Lower lobe of right lung (tissue), 2 donors: Measurements from ENCODE around the gene PTPRG. TPM values are rescaled to one million over a fixed set of nuclear protein-coding genes. Genes with fewer than 3 reads are reported as not detected.
A peak's percentile ranks its signal among the peaks of the same experiment; 100 is the strongest.

Source experiments
- ATAC-seq, 2 donors: fragments of 200-7000 bp; cut with Tn5 transposase; one replicate each; pipeline ENCODE4 v1.9.1; 2020 to 2022; ENCODE audit warnings: mild to moderate bottlenecking in 2 of 2, moderate library complexity in 2 of 2
- DNase-seq: peaks from one replicate; pipeline ENCODE4 v3.0.0-alpha.2; 2020
- H3K27ac ChIP-seq: fragments of 200-600 bp; one replicate; pipeline ENCODE4 v1.8.0; 2022
- H3K27me3 ChIP-seq: fragments of 200-600 bp; one replicate; pipeline ENCODE4 v1.8.0; 2022; ENCODE audit warnings: low read depth
- H3K36me3 ChIP-seq: fragments of 200-600 bp; one replicate; pipeline ENCODE4 v1.8.0; 2022; ENCODE audit warnings: mild to moderate bottlenecking
- H3K4me1 ChIP-seq: fragments of 200-600 bp; one replicate; pipeline ENCODE4 v1.8.0; 2022
- H3K4me3 ChIP-seq: fragments of 200-600 bp; one replicate; pipeline ENCODE4 v1.8.0; 2022; ENCODE audit warnings: mild to moderate bottlenecking
- H3K9me3 ChIP-seq: fragments of 200-600 bp; one replicate; pipeline ENCODE4 v1.8.0; 2022
- intact Hi-C: fragments of 100-400 bp; cut with DNase I; formaldehyde crosslinking; loops from one replicate; pipeline ENCODE4 v1.11.0; 2022
- total RNA-seq: library from RNA; stranded (reverse); fragmentation: NEBNext Ultra II Directional; extraction: Animal tissue kit (Norgen Biotek cat#: 25700); gene quantifications from one replicate; pipeline ENCODE4 v1.2.1, GENCODE V29; 2021
- TF ChIP-seq, protein P1 (sequence below): fragments of 200-600 bp; IDR thresholded peaks from one replicate; pipeline ENCODE4 v1.8.0; 2022; ENCODE audit warnings: antibody characterized with exemption, mild to moderate bottlenecking
- donor health status: DM: no; HTN: yes; CAD: no; lungs with severe emphysema.

The PTPRG gene
- total RNA-seq, 1 donor from 2014 or later, result 67.6 TPM

GRCh38 chr3:61667814-61668213 lies 106.4 kb downstream of the PTPRG start:
- no peak for ATAC-seq
- no peak for DNase-seq
- Histone ChIP-seq H3K9me3 (no peaks in the 10 kb centered on the region), H3K4me1 (peaks cover 8% of the 10 kb centered on the region), H3K27me3 (no peaks in the 10 kb centered on the region), H3K36me3 (no peaks in the 10 kb centered on the region), H3K27ac (no peak overlapping the region), H3K4me3 (no peak overlapping the region)
- intact Hi-C loops, result no loop called here
- TF ChIP-seq, protein P1, sequence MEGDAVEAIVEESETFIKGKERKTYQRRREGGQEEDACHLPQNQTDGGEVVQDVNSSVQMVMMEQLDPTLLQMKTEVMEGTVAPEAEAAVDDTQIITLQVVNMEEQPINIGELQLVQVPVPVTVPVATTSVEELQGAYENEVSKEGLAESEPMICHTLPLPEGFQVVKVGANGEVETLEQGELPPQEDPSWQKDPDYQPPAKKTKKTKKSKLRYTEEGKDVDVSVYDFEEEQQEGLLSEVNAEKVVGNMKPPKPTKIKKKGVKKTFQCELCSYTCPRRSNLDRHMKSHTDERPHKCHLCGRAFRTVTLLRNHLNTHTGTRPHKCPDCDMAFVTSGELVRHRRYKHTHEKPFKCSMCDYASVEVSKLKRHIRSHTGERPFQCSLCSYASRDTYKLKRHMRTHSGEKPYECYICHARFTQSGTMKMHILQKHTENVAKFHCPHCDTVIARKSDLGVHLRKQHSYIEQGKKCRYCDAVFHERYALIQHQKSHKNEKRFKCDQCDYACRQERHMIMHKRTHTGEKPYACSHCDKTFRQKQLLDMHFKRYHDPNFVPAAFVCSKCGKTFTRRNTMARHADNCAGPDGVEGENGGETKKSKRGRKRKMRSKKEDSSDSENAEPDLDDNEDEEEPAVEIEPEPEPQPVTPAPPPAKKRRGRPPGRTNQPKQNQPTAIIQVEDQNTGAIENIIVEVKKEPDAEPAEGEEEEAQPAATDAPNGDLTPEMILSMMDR, result no peak

DNA sequence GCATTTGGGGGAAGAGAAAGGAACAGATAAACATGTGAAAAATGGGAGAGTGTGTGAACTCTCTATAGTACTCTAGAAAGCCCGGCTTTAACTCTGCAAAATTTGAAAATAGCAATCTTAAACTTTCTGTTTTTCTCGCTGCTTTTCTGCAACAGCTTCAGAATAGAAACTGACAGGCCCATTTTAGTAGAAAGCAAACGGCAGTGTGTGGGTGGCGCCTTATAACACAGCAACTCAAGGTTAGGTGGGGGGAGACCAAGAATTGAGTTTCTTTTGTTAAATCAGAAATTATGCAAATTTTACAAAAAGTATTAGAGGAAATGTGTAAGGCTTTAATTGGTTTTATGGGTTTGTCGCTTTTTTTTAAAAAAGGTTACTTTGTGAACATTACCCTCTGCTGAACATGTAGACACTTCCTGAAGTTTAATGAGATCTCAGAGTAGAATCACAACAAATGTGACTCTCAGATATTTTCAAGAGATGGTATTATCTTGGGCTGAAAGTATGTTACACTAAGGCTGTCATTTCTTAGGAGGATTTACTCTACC lies 107.0 kb downstream of the PTPRG start:
- Histone ChIP-seq H3K9me3 (no peaks in the 10 kb centered on the region), H3K36me3 (no peaks in the 10 kb centered on the region), H3K4me3 (no peak overlapping the region), H3K4me1 (peaks cover 8% of the 10 kb centered on the region), H3K27ac (no peak overlapping the region), H3K27me3 (no peaks in the 10 kb centered on the region)
- intact Hi-C loops, result no loop called here
- TF ChIP-seq, protein P1, result no peak
- ATAC-seq (no peak), DNase-seq (no peak)

DNA sequence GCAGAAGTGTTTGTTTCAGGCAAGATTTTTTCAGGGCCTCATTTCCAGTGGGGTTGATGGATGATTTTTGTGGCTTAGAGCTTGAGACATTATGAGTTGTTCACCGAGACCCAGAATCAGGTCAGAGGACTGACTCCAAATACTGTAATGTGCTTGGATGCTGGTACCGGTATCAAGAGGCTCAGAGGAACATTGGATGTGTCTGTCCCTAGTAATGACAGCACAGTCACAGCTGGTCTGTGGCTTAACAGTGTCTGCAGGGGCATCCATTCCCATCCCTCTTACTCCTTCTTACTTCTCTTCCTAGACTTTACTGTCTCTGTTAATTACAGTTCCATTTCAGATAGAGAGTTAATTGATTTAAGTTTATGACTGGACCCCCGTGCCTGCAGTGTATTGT lies 107.8 kb downstream of the PTPRG start:
- no peak for ATAC-seq
- peaks cover 8% of the 10 kb centered on the region for H3K4me1 ChIP-seq

GRCh38 chr3:61669668-61670299 lies 108.4 kb downstream of the PTPRG start:
- Histone ChIP-seq H3K36me3 (no peaks in the 10 kb centered on the region), H3K27me3 (no peaks in the 10 kb centered on the region), H3K9me3 (no peaks in the 10 kb centered on the region), H3K4me3 (no peak overlapping the region), H3K27ac (no peak overlapping the region), H3K4me1 (peaks cover 8% of the 10 kb centered on the region)
- DNase-seq (no peak), ATAC-seq (peak; percentile 39 to 47)
- TF ChIP-seq, protein P1, result no peak
- intact Hi-C loops, result no loop called here

More for the DNA sequence above, 107.8 kb downstream of the PTPRG start:
- TF ChIP-seq, protein P1, result no peak
- Histone ChIP-seq H3K4me3 (no peak overlapping the region), H3K27me3 (no peaks in the 10 kb centered on the region), H3K27ac (no peak overlapping the region), H3K36me3 (no peaks in the 10 kb centered on the region), H3K9me3 (no peaks in the 10 kb centered on the region)
- intact Hi-C loops, result no loop called here
- no peak for DNase-seq

DNA sequence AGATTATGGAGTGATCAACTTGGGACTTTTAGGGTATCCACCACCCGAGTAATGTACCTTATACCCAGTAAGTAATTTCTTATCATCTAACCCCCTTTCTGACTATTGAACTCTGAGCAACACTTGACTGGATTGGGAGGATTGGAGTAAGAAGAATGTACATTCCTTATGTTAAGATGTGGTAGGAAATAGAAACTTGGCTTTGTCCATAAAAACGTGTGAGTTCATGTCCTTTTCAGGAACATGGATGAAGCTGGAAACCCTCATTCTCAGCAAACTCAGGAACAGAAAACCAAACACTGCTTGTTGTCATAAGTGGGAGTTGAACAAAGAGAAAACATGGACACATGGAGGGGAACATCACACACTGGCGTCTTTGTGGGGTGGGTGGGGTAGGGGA lies 112.3 kb downstream of the PTPRG start:
- DNase-seq (no peak), ATAC-seq (no peak)
- intact Hi-C loops, result no loop called here
- Histone ChIP-seq H3K4me3 (no peak overlapping the region), H3K27me3 (no peaks in the 10 kb centered on the region), H3K9me3 (no peaks in the 10 kb centered on the region), H3K27ac (no peak overlapping the region), H3K36me3 (no peaks in the 10 kb centered on the region), H3K4me1 (no peaks in the 10 kb centered on the region)
- TF ChIP-seq, protein P1, result no peak
